Glomerular endothelial cell (primary cell): ENCODE results near the gene MAT2B. TPM values are rescaled to one million over a fixed set of nuclear protein-coding genes. Genes with fewer than 3 reads are reported as not detected.

ENCODE experiments used
- DNase-seq: peaks from one replicate; pipeline ENCODE4 v3.0.0-alpha.2; 2011; ENCODE audit warnings: low read depth, low spot score; ENCODE audit errors: extremely low read depth
- total RNA-seq: library from RNA; depleted of rRNA; stranded (reverse); fragments of >200 nt; gene quantifications from 2 replicates; pipeline ENCODE4 v1.2.3, GENCODE V29; 2015

The MAT2B gene
- total RNA-seq, 1 donor from 2014 or later = 58.4 TPM

DNA sequence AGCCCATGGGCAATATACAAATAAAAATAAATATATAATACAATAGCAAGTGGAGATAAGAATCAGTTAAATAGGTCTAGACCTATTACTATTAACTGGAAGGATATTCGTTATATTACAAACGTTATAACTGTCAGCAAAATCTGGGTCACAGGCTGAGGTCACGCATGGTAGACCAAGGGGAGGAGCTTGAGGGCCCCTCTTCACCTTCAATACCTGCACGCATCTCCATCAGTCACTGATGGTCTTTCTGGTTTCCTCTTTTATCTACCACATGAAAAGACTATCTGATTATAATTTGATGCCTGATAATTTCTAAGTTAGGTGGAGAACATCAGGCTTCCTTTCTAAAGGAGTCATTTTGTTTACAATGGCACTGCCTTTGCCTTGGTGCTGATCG, 43.2 kb downstream of the MAT2B start:
- DNase-seq = no peak

DNA sequence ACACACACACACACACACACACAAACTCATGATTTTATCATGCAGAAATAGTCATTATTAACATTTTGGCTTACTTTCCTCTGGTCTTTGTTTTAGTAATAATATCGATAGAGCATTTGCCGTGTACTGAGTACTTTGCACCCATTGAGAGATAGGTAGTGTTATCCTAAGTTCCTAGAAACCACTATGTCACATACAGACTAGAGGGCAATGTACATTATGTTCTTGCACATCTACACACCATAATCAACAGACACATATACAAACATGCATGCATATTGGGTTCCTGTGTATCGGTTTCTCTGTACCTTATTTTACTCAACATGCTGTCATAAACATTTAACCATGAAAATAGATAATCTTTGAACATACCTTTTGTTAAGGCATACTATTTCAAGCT, 45.7 kb downstream of the MAT2B start:
- no peak for DNase-seq

DNA sequence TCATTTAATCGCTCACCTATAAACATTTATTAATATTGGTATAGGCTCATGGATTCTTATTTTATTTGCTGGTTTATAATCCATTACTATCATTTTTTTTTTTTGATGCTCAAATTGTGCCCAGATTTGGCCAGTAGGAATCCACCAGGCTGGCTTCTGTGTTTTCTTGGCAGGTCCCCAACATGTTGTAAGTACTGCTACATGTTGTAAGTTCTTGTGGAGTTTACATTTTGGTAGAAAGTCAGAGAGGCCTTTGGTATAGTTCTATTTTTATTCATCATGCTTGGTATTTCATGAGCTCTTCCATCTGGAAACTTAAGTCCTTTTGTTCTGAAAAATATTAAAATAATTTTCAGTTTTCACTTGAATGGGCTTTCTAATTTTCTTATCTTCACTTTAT, 47.1 kb downstream of the MAT2B start:
- no peak for DNase-seq

DNA sequence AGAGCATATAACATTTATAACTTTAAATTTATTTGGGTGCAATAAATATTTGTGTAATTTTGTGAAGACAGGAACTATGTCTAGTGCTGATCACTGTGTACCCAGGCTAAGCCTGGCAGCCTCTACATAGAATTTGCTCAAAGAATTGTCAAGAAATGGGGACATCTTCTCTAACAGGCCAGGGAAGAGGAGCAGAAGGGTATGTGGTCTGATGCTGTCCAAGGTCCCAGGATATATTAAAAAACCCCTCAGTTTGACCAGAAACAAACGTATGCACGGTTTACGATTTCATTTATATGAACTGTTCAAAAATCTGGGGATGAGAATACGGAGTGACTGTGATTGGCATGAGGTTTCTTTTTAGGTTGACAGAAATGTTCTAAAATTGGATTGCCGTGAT, 55.9 kb downstream of the MAT2B start:
- DNase-seq = no peak

DNA sequence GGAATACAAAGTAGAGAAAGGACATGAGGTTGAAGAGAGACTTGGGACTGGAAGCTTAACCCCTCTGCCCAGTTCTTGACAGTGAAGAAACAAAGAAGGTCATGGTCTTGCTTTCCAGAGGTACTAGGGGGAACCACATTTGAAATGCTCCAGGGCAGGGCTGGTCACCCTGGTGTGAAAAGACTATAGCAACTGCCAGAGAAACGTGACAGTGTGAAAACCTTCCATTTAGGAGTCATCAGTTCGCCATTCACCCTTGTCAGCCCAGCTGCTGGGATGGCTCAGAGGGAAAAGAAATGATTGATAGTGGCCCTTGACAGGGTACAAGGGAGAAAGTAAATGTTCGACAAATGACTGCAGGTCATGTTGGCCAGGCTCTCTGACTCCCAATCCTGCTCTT, 56.7 kb downstream of the MAT2B start:
- DNase-seq = no peak

DNA sequence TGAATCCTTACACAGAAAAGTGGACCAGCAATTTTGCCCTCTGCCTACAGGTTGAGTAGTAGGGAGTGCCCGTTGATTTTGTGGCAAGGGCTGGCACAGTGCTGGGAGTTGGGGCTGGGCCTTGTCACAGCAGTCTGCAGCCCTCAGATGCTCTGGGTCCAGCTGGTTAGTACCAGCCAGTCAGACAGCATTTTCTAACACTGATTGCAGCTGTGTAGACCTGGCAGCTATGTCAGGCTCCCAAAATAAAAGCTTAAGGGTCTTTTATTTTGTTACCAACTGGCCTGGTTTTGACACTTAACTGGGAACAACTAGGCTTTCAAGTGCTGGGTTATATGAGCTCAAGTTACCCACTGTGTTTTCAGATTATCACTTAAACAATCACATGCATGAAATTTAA, 57.7 kb downstream of the MAT2B start:
- DNase-seq = no peak

DNA sequence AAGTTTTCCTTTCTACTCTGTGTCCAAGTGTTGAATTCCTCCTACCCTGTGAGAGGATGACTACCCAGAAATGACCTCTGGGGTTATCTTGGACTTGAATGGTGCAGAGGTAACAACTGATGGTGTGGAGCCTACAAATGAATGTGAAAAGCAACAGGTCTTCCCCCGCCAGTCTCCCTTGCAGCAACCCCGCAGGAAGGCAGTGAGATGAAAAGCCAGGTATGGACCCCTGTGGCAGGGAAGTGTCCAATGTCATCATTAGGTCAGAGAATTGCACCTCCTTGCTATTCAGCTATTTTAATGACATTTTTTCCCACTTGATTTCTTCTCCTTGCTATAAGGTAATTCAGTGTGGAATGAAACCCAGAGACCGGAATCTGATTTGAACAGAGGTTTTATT, 58.5 kb downstream of the MAT2B start:
- no peak for DNase-seq

DNA sequence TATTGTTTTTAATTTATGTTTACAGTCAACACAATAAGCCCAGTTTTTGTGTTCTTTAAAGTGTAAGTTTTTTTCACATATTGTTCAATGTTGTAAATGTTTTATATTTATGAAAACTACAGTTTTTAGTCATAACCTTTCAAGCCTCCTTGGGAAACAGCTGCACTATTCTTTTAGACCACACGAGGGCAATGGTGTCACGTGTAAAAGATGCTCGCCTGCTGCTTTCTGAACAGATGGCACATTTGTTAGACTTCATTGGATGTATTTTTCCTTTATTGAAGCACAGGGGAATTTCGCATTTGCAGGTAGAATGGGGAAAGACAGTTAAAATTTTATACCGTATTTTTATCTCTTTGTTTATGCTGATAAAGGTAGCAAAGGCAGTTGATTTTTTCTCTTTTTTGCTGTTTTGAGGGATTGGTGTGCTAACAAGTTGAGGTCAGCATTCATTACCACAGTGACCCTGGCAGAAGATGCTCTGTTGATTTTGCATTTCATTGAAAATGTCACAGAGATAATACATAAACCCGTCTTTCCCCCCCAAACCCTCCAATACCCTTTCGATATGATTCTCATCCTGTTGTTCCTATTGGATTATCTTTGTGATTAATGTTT, 59.0 kb downstream of the MAT2B start:
- peak; percentile 66 for DNase-seq

DNA sequence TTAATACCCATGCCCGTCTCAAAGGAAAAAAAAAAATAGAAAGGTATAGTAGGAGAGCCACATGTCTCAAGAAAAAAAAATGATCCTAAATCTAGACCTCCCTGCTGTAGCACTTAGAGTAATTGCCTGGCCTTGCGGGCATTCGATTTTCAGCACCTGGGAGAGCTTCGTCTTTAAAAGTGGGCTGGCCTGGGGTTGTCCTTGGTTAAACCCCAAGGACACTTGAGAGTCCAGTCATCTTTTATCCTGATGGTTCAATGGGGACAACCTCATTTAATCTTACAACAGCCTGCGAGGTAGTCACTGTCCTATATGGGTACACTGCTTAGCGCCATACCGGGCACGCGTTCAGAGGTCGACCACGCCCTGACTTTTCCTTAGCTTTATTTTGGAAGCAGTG, 60.1 kb downstream of the MAT2B start:
- DNase-seq = no peak

DNA sequence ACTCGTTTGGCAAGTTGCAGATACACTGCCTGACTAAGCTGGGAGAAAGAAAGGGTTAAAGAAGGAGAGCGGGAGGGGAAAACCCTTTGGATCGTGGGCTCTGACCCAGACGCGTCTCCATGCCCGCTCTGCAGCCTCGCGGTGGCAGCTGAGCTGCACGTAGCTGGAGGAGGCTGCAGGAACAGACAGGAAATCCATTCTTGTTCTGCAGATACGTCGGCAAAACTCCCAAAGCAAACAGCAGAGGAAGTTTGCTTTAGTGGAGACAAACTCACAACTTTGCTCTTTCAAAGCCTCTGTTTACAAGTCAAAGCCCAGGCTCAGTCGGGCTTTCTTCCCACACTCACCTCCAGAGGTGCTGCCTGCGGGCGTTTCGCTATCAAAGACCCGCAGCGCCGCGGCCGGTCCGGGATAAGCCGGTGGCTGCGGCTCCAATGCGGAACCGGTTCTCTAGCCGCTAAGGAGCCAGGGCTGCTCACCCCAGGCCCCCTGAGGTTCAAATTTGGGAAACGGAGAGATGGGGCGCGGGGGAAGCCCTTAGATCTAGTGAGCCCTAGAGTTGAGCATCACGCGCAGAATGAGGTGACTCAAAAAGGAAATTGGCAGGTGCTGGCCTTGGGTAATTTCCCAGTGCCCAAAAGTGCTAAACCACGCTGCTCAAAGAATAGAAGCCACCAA, 60.7 kb downstream of the MAT2B start:
- DNase-seq = no peak

DNA sequence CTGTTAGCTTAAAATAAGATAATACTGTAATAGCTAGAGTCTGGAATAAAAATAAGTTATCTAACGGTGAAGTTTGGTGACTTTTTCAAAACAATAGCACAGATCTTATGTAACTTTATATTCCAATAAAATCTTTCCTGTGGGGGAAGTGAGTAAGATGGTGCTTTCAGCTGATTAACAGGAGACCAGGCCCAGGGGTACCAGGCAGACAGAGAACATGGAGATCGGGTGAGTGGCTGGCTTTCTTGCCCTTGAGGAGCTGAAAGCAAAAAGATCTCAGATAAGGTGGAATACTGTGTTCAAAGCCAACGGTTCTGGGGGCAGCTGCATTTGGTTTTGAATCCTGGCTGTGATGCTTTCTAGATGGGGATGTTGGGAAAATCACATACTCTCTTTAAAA, 61.3 kb downstream of the MAT2B start:
- DNase-seq = no peak

DNA sequence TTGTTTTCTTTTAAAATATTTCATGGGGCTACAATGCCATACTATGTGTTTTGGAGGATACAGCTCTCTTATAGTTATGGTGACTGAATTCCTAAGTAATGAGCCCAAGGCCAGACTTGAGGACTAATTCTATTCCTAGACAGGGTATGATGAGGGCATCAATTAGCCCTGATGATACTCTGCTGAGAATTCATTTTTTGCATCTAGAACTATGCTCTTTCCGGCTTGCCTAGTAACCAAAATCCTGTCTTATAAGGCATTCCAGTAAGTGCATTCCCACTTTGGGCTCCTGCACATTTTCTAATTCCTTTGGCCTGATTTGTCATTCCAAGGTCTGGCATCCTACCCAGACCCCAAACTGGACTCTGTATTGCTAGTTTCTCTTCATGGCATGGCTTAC, 62.4 kb downstream of the MAT2B start:
- no peak for DNase-seq

Other genes starting within 250 kb of the MAT2B start
- gene CCNG1, start 68.0 kb upstream of the MAT2B start, total RNA-seq = 162 and 289 TPM in 2 replicates
- 4.0 and 4.4 TPM in 2 replicates for gene NUDCD2, start 45.5 kb upstream of the MAT2B start, total RNA-seq
- gene HMMR, start 45.0 kb upstream of the MAT2B start, total RNA-seq = 3.7 and 8.6 TPM in 2 replicates